Smooth muscle cell (in vitro differentiated cells): Measurements from ENCODE around the gene CEP112. TPM values are rescaled to one million over a fixed set of nuclear protein-coding genes. Genes with fewer than 3 reads are reported as not detected.
"Not testable (repeated sequence)": the region's sequence is repeated elsewhere in the genome, so short reads cannot be mapped to it uniquely, and the experiment has no call there.

Source experiments
- DNase-seq: peaks from one replicate; lab custom pipeline; 2025; ENCODE audit not compliant: unreplicated experiment; lab: John Stamatoyannopoulos, UW
- H2AFZ ChIP-seq: fragments of 200-600 bp; sonication (generic); 2 replicates; pipeline ENCODE4 v1.6.0; 2016; ENCODE audit warnings: antibody characterized with exemption, low read depth, mild to moderate bottlenecking
- H3F3A ChIP-seq: fragments of 200-600 bp; sonication (generic); 2 replicates; pipeline ENCODE4 v1.6.0; 2017; ENCODE audit warnings: antibody characterized with exemption, low read depth
- H3K27ac ChIP-seq: fragments of 200-600 bp; sonication (generic); 2 replicates; pipeline ENCODE4 v1.5.1; 2016; ENCODE audit warnings: low read depth, mild to moderate bottlenecking
- H3K27me3 ChIP-seq: fragments of 200-600 bp; sonication (generic); 2 replicates; pipeline ENCODE4 v1.6.1; 2016; ENCODE audit warnings: low read depth, mild to moderate bottlenecking
- H3K36me3 ChIP-seq: fragments of 200-600 bp; sonication (generic); 2 replicates; pipeline ENCODE4 v1.5.1; 2016; ENCODE audit warnings: low read depth
- H3K4me1 ChIP-seq: fragments of 200-600 bp; sonication (generic); 2 replicates; pipeline ENCODE4 v1.5.1; 2016; ENCODE audit warnings: low read depth
- H3K4me2 ChIP-seq: fragments of 200-600 bp; sonication (generic); 2 replicates; pipeline ENCODE4 v1.6.0; 2016; ENCODE audit warnings: mild to moderate bottlenecking
- H3K4me3 ChIP-seq: fragments of 200-600 bp; sonication (generic); 2 replicates; pipeline ENCODE4 v1.5.1; 2016; ENCODE audit warnings: mild to moderate bottlenecking
- H3K79me2 ChIP-seq: fragments of 200-600 bp; sonication (generic); 2 replicates; pipeline ENCODE4 v1.6.0; 2016; ENCODE audit warnings: low read depth, mild to moderate bottlenecking
- H3K9ac ChIP-seq: fragments of 200-600 bp; sonication (generic); 2 replicates; pipeline ENCODE4 v1.6.0; 2016; ENCODE audit warnings: low read depth
- H3K9me3 ChIP-seq: fragments of 200-600 bp; sonication (generic); replicated peaks from 2 replicates; pipeline ENCODE4 v1.5.1; 2016; ENCODE audit warnings: low read depth
- H4K20me1 ChIP-seq: fragments of 200-600 bp; sonication (generic); 2 replicates; pipeline ENCODE4 v1.6.0; 2016; ENCODE audit warnings: low read depth
- CTCF ChIP-seq: fragments of 200-600 bp; sonication (generic); IDR thresholded peaks from 2 replicates; pipeline ENCODE4 v1.5.1; 2017; ENCODE audit warnings: borderline replicate concordance, mild to moderate bottlenecking, antibody characterized with exemption; ENCODE audit not compliant: insufficient read depth, poor library complexity, severe bottlenecking
- WGBS: methylation state at CpG from one replicate; pipeline ENCODE4 v1.1.7; 2016; ENCODE audit warnings: low lambda C conversion rate; 5-methylcytosine and 5-hydroxymethylcytosine counted together
- polyA plus RNA-seq: library from polyadenylated mRNA; unstranded; fragments of >200 nt; fragmentation: Nextera tagmentation; extraction: Ambion mirVana; gene quantifications from 2 replicates; pipeline ENCODE4 v1.2.1, GENCODE V29; 2016
- total RNA-seq: library from RNA; depleted of rRNA; stranded (reverse); fragments of >200 nt; gene quantifications from 2 replicates; pipeline ENCODE4 v1.2.3, GENCODE V29; 2014

The CEP112 gene
- total and polyA plus RNA-seq, 2 experiments from 2014 or later, result 8.3 to 9.9 TPM

- Histone ChIP-seq H3K9ac (no peak overlapping the region), H3K9me3 (no peaks in the 10 kb centered on the region), H3K36me3 (no peaks in the 10 kb centered on the region), H3K4me3 (no peak overlapping the region), H3K27ac (no peak overlapping the region), H2AFZ (no peak overlapping the region), H3K27me3 (no peaks in the 10 kb centered on the region), H3K79me2 (no peaks in the 10 kb centered on the region), H3K4me2 (no peak overlapping the region), H3F3A (no peaks in the 10 kb centered on the region), H3K4me1 (no peaks in the 10 kb centered on the region), H4K20me1 (no peaks in the 10 kb centered on the region)
- 85% methylated on average over 1 of the region's 1 CpG for WGBS
- no peak for DNase-seq
- no peak for TF ChIP-seq CTCF
These were observed 377.5 kb downstream of the CEP112 start for GRCh38 chr17:65814418-65814817.

DNA sequence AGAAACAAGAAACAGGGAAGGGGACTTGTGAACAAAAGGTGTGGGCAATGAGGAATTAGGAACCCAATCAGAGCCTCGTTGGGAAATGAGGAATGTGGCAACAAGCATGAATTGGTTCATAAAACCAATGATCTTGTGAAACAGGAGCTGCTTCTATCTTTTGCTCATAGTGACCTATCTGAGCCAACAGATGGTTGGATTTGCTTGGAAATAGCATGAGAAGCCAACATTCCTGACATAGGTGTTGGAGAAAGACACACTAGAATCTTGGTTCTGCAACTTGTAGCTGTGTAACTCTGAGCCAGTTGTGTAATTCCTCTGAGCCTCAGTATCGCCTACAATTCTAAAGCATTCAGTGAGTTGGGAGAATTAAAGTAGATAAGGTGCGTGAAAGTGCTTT, 378.6 kb downstream of the CEP112 start:
- H3K4me2 ChIP-seq, result no peak overlapping the region
- no peak overlapping the region for H3K27ac ChIP-seq
- no peaks in the 10 kb centered on the region for H3K27me3 ChIP-seq
- no peak overlapping the region for H3K4me3 ChIP-seq
- no peak for DNase-seq
- H2AFZ ChIP-seq, result no peak overlapping the region
- H3K9ac ChIP-seq, result no peak overlapping the region
- H3K4me1 ChIP-seq, result no peaks in the 10 kb centered on the region
- TF ChIP-seq CTCF, result no peak
- H3K9me3 ChIP-seq, result no peaks in the 10 kb centered on the region
- H3K79me2 ChIP-seq, result no peaks in the 10 kb centered on the region
- no peaks in the 10 kb centered on the region for H3K36me3 ChIP-seq
- H3F3A ChIP-seq, result no peaks in the 10 kb centered on the region
- 88% methylated on average over 3 of the region's 3 CpGs for WGBS
- H4K20me1 ChIP-seq, result no peaks in the 10 kb centered on the region

DNA sequence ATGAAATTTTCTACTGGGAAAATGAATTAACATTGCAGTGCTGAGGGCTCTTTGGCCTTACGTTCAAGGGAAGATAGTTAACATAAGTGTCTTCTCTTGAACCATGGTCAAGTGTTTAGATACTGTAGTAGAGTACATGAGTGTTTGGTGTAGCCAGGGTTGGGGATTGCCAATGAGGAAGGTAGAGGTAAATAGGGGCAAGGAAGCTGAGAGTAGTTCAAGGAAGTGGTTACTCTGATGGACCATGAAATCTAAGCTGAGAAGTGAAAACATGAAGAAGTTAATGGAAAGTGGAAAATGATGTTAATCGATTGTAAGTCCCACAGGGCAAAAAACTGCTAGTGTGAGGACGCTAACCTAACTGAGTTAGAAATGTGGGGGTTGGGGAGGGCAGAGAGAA, 380.9 kb downstream of the CEP112 start:
- H3F3A ChIP-seq, result no peaks in the 10 kb centered on the region
- WGBS, result 67% methylated on average over 3 of the region's 3 CpGs
- no peak for DNase-seq
- H3K4me2 ChIP-seq, result no peak overlapping the region
- no peak overlapping the region for H3K9ac ChIP-seq
- H4K20me1 ChIP-seq, result no peaks in the 10 kb centered on the region
- H3K4me1 ChIP-seq, result no peaks in the 10 kb centered on the region
- no peaks in the 10 kb centered on the region for H3K36me3 ChIP-seq
- H3K79me2 ChIP-seq, result no peaks in the 10 kb centered on the region
- TF ChIP-seq CTCF, result no peak
- no peak overlapping the region for H3K27ac ChIP-seq
- no peaks in the 10 kb centered on the region for H3K27me3 ChIP-seq
- H3K9me3 ChIP-seq, result no peaks in the 10 kb centered on the region
- no peak overlapping the region for H3K4me3 ChIP-seq
- no peak overlapping the region for H2AFZ ChIP-seq

- Histone ChIP-seq H3K9ac (no peak overlapping the region), H3F3A (no peaks in the 10 kb centered on the region), H3K4me2 (no peak overlapping the region), H3K27me3 (no peaks in the 10 kb centered on the region), H3K4me3 (no peak overlapping the region), H4K20me1 (no peaks in the 10 kb centered on the region), H3K36me3 (no peaks in the 10 kb centered on the region), H3K4me1 (no peaks in the 10 kb centered on the region), H2AFZ (no peak overlapping the region), H3K9me3 (no peaks in the 10 kb centered on the region), H3K27ac (no peak overlapping the region), H3K79me2 (no peaks in the 10 kb centered on the region)
- TF ChIP-seq CTCF, result no peak
- DNase-seq, result no peak
- WGBS, result 88% methylated on average over 2 of the region's 2 CpGs
These were observed 382.6 kb downstream of the CEP112 start for GRCh38 chr17:65809366-65809765.

DNA sequence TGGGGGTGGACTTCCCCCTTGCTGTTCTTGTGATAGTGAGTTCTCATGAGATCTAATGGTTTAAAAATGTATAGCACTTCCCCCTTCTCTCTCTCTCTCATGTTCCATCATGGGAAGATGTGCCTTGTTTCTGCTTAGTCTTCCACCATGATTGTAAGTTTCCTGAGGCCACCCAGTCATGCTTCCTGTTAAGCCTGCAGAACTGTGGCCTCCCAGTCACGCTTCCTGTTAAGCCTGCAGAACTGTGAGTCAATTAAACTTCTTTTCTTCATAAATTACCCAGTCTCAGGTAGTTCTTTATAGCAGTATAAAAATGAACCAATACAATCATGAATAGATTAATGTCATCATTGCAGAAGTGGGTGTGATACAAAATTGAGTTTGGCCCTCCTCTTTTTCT, 383.4 kb downstream of the CEP112 start:
- not testable (repeated sequence) for H3K27me3 ChIP-seq, H3K4me1 ChIP-seq, H3K4me3 ChIP-seq, H3K36me3 ChIP-seq, H3K79me2 ChIP-seq, H2AFZ ChIP-seq, H3K9me3 ChIP-seq, H3K9ac ChIP-seq, H3K27ac ChIP-seq, H3K4me2 ChIP-seq, DNase-seq, H4K20me1 ChIP-seq, H3F3A ChIP-seq
- WGBS, result 84% methylated on average over 1 of the region's 1 CpG
